Activated CD8-positive, alpha-beta memory T cell treated with anti-CD3 and anti-CD28 coated beads, Interleukin-2, amount 10 ng/mL, durations not matched to agents 7 days and 5 days (primary cell): ENCODE data around the gene AEN. TPM values are rescaled to one million over a fixed set of nuclear protein-coding genes. Genes with fewer than 3 reads are reported as not detected.

Experiments
- ATAC-seq: fragments of 150-1000 bp; cut with Tn5 transposase; one replicate; pipeline ENCODE4 v1.10.0; 2021; ENCODE audit warnings: moderate library complexity
- CTCF ChIA-PET: fragments of 350-600 bp; sonication (Branson Sonifier 250); formaldehyde crosslinking; loops from one replicate; lab custom pipeline; 2021; ENCODE audit warnings: antibody characterized with exemption; lab: Charles Lee
- DNase-seq: peaks from one replicate; pipeline ENCODE4 v3.0.0-alpha.2; 2020
- H3K27ac Mint-ChIP-seq: one replicate; pipeline ENCODE4 v1.8.0; 2021; ENCODE audit warnings: mild to moderate bottlenecking, mixed read lengths
- H3K27me3 Mint-ChIP-seq: one replicate; pipeline ENCODE4 v1.8.0; 2021; ENCODE audit warnings: mixed read lengths
- H3K36me3 Mint-ChIP-seq: one replicate; pipeline ENCODE4 v1.8.0; 2021; ENCODE audit warnings: mild to moderate bottlenecking, mixed read lengths
- H3K4me1 Mint-ChIP-seq: one replicate; pipeline ENCODE4 v1.8.0; 2021; ENCODE audit warnings: mixed read lengths
- H3K4me3 Mint-ChIP-seq: one replicate; pipeline ENCODE4 v1.8.0; 2021; ENCODE audit warnings: mild to moderate bottlenecking, moderate library complexity, mixed read lengths
- H3K9me3 Mint-ChIP-seq: one replicate; pipeline ENCODE4 v1.8.0; 2022; ENCODE audit warnings: low read depth, mixed read lengths
- total RNA-seq, 2 experiments: library from RNA; stranded (reverse); gene quantifications; one replicate each; pipeline ENCODE4 v1.2.3, GENCODE V29; 2021

AEN gene
- total RNA-seq, 2 experiments from 2014 or later: 55.7 to 57.4 TPM

DNA sequence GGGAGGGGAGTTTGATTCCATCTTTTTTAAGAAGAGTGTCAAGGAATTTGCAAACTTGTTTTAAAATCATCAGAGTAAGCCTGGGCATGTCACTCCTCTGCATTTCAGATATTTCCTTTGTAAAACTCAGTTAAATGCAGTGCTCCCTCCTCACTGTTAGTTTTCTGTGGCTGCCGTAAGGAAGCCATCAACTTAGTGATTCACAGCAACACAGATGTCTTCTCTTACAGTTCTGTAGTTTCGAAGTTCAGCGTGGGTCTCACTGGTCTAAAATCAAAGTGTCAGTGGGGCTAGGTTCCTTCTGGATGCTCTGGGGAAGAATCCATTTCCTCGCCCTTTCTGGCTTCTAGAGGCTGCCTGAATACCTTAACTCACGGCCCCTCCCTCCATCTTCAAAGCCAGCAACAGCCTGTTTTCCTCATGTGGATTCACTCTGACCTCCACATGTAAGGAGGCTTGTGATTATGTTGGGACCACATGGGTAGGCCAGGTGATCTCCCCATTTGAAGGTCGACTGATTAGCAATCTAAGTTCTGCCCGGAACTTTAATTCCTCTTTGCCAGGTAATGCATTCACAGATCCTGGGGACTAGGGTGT lies 30.1 kb downstream of the AEN start:
- Mint-ChIP-seq H3K36me3 (peaks cover 55% of the 10 kb centered on the region), H3K4me1 (peaks cover 46% of the 10 kb centered on the region), H3K9me3 (no peaks in the 10 kb centered on the region), H3K4me3 (no peak overlapping the region), H3K27ac (peak overlapping the region; percentile 26), H3K27me3 (no peaks in the 10 kb centered on the region)
- CTCF ChIA-PET: interaction anchor here (0.8 kb wide), 1 partner anchor 27 kb away, joined by 4 read pairs; no protein-coding TSS in a partner anchor
- DNase-seq (peak; percentile 11), ATAC-seq (no peak)

DNA sequence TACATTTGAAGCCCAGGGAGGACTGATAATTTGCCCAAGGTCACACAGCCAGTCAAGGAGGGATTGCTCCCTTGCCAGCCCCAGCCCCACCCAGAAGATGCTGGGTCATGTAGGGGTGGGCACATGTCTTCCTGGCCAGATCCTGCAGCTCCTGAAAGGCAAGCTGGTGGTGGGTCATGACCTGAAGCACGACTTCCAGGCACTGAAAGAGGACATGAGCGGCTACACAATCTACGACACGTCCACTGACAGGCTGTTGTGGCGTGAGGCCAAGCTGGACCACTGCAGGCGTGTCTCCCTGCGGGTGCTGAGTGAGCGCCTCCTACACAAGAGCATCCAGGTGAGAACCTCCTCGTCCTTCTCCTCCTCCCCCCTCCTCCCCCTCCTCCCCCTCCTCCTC lies 30.8 kb downstream of the AEN start:
- CTCF ChIA-PET: interaction anchor here (0.8 kb wide), 1 partner anchor 28 kb away, joined by 4 read pairs; no protein-coding TSS in a partner anchor
- Mint-ChIP-seq H3K36me3 (peaks cover 53% of the 10 kb centered on the region), H3K9me3 (no peaks in the 10 kb centered on the region), H3K27ac (no peak overlapping the region), H3K4me3 (no peak overlapping the region), H3K4me1 (peaks cover 42% of the 10 kb centered on the region), H3K27me3 (no peaks in the 10 kb centered on the region)
- DNase-seq (peak; percentile 38), ATAC-seq (no peak)

DNA sequence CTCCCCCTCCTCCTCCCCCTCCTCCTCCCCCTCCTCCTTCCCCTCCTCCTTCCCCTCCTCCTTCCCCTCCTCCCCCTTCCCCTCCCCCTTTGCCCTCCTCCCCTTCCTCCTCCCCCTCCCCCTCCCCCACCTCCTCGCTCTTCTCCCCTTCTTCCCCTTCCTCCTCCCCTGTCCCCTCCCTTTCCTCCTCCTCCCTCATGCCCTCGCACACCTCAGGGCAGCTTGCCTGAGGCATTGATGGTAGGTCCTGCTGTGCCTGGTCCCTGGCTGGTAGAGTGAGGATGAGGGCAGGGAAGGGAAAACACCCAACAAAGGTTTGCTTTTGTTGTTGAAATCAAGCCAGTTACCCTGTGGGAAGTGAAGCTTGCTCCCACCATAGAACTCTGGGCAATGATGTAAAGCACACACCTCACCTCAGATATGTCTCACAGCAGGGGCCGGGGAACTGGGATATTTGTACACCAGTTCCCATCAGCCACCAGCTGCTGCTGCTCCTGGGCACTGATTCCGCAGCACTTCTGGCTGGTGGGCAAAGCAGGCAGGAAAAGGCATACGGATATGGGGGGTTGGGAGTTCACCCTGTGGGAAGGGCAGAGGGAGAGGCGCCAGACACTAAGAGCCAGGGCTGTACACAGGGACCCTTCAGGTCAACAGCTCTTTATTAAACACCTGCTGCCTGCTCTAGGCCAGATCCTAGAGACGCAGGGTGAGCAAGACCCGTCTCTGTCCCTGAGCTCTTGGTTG lies 31.5 kb downstream of the AEN start:
- CTCF ChIA-PET: no interaction called here
- Mint-ChIP-seq H3K27ac (no peak overlapping the region), H3K4me3 (no peak overlapping the region), H3K9me3 (no peaks in the 10 kb centered on the region), H3K4me1 (peaks cover 37% of the 10 kb centered on the region), H3K27me3 (no peaks in the 10 kb centered on the region), H3K36me3 (peaks cover 50% of the 10 kb centered on the region)
- no peak for ATAC-seq
- DNase-seq: peak; percentile 35

DNA sequence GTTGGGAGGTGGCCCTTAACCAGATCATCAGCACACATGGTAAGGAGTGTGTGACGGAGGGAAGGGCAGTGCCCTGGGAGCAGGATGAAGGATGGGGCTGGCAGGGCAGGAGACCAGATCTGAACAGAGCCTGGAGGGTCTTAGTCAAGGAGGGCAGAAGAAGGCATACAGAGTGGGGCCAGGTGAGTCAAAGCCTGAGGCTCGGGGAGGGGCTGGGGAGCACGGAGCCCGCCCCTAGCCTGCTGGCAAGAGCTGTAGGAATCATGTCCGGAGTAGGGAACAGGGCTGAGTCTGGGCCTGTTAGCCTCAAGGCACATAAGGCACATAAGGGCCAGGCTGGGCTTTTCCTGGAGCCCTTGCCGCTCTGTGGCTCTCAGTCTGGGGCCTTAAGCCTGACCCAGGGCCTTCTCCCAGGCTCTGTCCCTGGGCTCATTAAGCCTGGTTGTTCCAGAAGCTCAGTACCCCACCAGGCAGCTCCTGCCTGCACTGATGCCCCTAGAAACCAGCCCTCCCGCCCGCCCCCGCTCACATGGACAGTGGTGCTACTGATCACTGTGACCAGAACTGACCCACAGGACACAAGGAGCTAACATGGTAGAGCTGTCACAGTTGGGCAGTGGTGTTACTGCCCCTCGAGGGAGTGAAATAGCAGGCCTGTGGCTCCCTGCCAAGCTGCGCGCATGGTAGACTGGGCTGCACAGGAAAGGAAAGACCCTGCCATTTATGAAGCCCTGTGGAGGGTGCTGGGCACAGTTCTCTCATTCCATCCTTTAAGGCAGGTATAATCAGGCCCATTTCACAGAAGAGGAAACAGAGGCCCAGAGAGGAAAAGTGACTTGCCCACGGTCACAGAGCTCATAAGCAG lies 32.3 kb downstream of the AEN start:
- peak; percentile 9 for DNase-seq
- CTCF ChIA-PET: interaction anchor here (1.3 kb wide), 1 partner anchor 29 kb away, joined by 3 read pairs; no protein-coding TSS in a partner anchor
- Mint-ChIP-seq H3K27ac (peak overlapping the region; percentile 45), H3K4me1 (peaks cover 29% of the 10 kb centered on the region), H3K9me3 (no peaks in the 10 kb centered on the region), H3K36me3 (peaks cover 44% of the 10 kb centered on the region), H3K4me3 (no peak overlapping the region), H3K27me3 (no peaks in the 10 kb centered on the region)
- no peak for ATAC-seq

DNA sequence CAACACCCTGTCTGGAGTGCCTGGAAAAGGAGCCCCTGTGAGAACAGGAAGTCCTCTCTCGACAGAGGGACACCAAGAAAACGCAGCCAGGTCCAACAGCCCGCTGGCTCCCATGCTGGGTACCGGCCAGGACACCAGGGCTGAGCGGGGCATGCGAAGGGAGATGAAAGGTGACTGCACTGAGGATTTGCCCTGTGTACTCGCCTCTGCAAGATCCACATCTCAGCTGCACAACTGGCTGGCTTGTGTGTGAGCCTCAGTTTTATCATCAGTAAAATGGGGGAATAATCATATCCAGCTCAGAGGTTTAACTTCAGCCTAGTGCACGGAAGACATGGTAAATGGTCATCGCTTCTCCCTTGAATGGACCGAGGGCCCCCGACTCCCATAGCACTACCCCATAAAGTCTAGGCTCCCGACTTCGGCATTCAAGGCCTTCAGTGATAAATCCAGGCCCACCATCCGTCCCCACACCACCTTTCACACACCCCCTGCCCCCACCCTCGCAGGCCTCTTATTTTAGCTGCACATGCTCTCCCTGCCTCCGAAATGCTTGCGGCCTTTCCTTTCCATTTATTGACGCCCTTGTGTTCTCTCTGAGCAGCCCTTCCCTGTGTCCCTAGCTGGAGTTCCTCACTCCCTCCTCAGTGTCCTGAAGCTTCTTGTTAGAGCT lies 33.4 kb downstream of the AEN start:
- no peak for ATAC-seq
- CTCF ChIA-PET: interaction anchor here (1.3 kb wide), 1 partner anchor 30 kb away, joined by 3 read pairs; no protein-coding TSS in a partner anchor
- no peak overlapping the region for H3K27ac Mint-ChIP-seq
- peaks cover 17% of the 10 kb centered on the region for H3K4me1 Mint-ChIP-seq
- DNase-seq: peak; percentile 18
- no peaks in the 10 kb centered on the region for H3K27me3 Mint-ChIP-seq
- H3K4me3 Mint-ChIP-seq: no peak overlapping the region
- H3K36me3 Mint-ChIP-seq: peaks cover 33% of the 10 kb centered on the region
- no peaks in the 10 kb centered on the region for H3K9me3 Mint-ChIP-seq

DNA sequence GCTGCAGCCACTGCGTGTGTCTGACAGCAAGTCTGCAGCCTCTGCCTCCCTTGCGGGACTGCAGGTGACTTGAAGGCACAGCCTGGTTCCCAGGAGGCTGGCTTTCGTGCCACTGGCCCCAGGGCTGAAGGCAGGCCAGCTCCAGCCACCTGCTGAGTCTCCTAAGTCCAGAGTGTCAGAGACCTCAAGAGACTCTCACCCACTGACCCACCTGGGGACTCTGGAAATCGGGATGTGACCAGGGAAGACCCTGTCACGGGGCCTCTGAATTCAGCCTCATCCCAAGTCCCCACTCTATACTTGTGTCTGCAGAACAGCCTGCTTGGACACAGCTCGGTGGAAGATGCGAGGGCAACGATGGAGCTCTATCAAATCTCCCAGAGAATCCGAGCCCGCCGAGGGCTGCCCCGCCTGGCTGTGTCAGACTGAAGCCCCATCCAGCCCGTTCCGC lies 34.0 kb downstream of the AEN start:
- ATAC-seq: no peak

DNA sequence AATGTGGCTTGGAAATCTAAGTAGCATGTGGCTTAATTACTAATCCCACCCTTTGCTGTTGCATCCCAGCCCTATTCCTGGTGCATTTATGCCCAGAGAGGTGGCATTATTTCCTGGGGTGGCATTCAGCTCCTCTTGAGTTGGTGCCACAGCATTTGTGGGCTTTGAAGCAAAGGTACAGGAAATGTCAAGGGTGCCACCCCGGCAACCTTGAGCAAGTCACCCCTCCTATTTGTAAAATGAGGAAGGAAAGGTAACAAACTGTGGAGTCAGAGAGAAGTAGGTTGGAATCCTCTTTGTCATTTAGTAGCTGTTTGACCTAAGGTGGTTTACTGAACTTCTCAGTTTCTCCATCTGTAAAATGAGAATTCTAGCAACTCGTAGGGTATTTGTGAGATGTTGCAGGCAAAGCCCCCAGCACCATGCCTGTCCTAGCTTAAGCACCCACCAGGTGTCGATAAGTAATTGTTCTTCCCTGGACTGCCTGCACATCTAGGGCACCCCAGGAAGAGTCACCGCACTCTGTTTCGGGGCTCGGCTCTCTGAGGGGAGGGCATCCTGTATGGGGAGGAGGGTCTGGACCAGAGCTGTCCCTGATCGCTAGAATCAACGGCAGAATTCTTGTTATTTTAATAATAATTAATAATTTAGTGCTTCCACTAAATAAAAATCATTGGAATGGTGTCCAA lies 34.8 kb downstream of the AEN start:
- DNase-seq (peak; percentile 33), ATAC-seq (no peak)
- Mint-ChIP-seq H3K4me3 (no peak overlapping the region), H3K4me1 (peaks cover 12% of the 10 kb centered on the region), H3K36me3 (peaks cover 28% of the 10 kb centered on the region), H3K9me3 (no peaks in the 10 kb centered on the region), H3K27me3 (no peaks in the 10 kb centered on the region), H3K27ac (no peak overlapping the region)
- CTCF ChIA-PET: interaction anchor here (1.6 to 4.4 kb wide), 2 partner anchors 31 to 178 kb away, joined by 4 to 30 read pairs; no protein-coding TSS in a partner anchor

More for the DNA sequence above, 34.0 kb downstream of the AEN start:
- no peak overlapping the region for H3K4me3 Mint-ChIP-seq
- H3K27me3 Mint-ChIP-seq: no peaks in the 10 kb centered on the region
- CTCF ChIA-PET: interaction anchor here (1.6 kb wide), 1 partner anchor 179 kb away, joined by 4 read pairs; no protein-coding TSS in a partner anchor
- peaks cover 31% of the 10 kb centered on the region for H3K36me3 Mint-ChIP-seq
- peak; percentile 38 for DNase-seq
- no peak overlapping the region for H3K27ac Mint-ChIP-seq
- no peaks in the 10 kb centered on the region for H3K9me3 Mint-ChIP-seq
- H3K4me1 Mint-ChIP-seq: peaks cover 13% of the 10 kb centered on the region

DNA sequence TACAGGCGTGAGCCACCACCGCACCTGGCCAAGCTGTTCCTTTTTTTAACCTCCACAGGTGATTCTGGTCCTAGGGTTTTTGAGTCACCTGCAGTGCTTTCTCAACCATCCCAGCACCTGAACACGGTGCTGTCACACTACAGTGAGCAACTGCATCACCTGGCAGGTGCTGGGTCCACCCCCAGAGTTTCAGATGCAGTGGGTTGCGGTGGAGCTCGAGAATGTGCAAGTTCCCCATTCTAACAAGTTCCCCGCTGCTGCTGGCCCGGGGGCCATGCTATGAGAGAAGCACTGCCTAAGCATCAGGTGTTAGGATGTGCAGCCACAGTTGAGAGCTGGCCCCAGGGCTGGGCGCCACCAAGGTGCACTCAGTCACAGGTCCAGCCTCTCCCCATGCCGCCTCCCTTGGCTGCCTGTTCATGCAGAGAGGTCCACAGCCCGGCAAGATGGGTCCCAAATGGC lies 35.7 kb downstream of the AEN start:
- Mint-ChIP-seq H3K36me3 (peaks cover 21% of the 10 kb centered on the region), H3K27ac (no peak overlapping the region), H3K27me3 (no peaks in the 10 kb centered on the region), H3K4me1 (peaks cover 9% of the 10 kb centered on the region), H3K4me3 (no peak overlapping the region), H3K9me3 (no peaks in the 10 kb centered on the region)
- ATAC-seq: no peak
- peak; percentile 31 for DNase-seq
- CTCF ChIA-PET: interaction anchor here (1.6 to 4.4 kb wide), 2 partner anchors 32 to 178 kb away, joined by 4 to 30 read pairs; no protein-coding TSS in a partner anchor

DNA sequence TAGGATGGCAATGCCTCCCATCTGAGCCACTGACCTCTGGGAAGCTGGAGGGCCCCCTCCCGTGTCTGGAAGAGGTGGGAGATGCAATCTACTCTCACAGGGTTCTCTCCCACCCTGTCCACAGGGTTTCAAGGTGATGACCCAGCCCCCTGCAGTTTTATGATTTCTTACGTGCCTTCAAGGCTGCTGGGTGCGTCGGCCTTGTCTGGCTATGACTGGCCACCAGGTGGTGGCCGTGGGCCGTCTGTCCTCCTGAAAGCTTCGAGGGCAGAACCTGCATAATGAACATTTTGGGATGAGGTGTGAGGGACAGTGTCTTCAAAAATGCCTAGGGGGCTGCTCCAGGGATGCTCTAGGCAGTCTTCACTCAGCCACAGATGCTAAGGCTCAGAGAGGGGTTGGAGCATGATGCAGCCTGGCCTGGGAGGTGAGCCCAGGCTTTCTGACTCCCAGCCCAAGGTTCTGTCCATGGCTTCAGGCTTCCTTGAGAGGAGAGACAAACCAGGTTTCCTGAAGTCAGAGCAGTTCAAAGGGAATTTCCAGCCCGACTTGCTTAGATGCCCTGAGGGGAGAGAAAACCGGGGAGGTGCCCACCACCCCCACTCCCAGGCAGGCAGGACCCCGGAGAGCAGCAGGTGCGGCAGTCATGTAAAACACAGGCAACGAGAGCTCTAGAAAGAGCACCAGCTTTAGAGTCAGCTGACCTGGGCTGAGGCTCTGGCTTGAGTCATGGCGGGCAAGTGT lies 36.4 kb downstream of the AEN start:
- H3K36me3 Mint-ChIP-seq: peaks cover 19% of the 10 kb centered on the region
- no peak overlapping the region for H3K4me3 Mint-ChIP-seq
- peak; percentile 40 for DNase-seq
- H3K4me1 Mint-ChIP-seq: peaks cover 7% of the 10 kb centered on the region
- H3K9me3 Mint-ChIP-seq: no peaks in the 10 kb centered on the region
- H3K27ac Mint-ChIP-seq: no peak overlapping the region
- no peak for ATAC-seq
- H3K27me3 Mint-ChIP-seq: no peaks in the 10 kb centered on the region
- CTCF ChIA-PET: interaction anchor here (1.0 to 4.4 kb wide), 3 partner anchors 19 to 32 kb away, joined by 3 to 30 read pairs (median 4); partner anchors contain the start of gene ISG20

DNA sequence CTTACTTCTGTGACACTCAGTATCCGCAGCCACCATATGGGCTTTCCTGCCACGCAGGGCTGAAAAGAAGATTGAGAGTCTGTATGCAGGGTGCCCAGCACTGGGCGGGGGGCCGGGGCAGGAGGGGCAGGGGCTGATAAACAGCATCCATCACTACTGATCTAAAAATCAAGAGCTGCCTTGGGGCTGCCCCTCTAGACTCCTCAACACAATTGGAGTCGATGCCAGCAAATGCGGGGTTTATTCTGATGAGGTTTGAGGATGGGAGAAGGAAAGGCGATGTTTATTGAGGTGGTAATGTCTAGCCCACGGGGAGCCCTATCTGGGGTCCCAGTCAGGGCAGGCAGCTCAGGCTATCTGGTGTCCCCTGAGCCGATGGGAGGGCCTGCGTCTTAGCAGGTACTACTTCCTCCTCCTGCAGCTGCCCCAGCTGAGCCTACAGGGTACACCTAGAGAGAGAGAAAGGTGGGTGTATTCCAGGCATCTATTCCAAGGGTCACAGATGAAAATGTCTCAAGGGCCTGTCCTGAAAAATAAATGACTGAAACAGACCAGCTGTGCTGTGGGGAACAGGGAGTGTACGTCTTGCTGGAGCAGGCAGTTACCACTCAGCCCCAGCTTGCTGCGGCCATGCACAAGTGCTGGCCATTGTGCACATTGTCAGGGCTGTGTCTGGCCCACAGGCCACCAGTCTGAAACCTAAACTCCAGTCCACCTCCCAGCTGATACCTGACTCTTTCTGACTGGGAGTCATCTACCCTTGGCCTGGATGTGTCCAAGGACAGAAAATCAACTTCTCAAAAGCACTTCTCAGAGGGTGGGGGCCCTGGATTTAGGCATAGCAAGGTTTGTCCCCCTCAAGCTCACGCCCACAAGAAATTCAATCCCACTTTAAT lies 37.2 kb downstream of the AEN start:
- Mint-ChIP-seq H3K36me3 (peaks cover 12% of the 10 kb centered on the region), H3K4me1 (peaks cover 4% of the 10 kb centered on the region), H3K9me3 (no peaks in the 10 kb centered on the region), H3K27me3 (no peaks in the 10 kb centered on the region), H3K4me3 (no peak overlapping the region), H3K27ac (no peak overlapping the region)
- DNase-seq (peak; percentile 25), ATAC-seq (no peak)
- CTCF ChIA-PET: interaction anchor here (1.0 to 4.4 kb wide), 3 partner anchors 20 to 33 kb away, joined by 3 to 30 read pairs (median 4); partner anchors contain the start of gene ISG20
